Posterior vena cava (tissue), 2 donors: ENCODE results near the gene LIMCH1. TPM values are rescaled to one million over a fixed set of nuclear protein-coding genes. Genes with fewer than 3 reads are reported as not detected.
A peak's percentile ranks its signal among the peaks of the same experiment; 100 is the strongest.
"Not testable (repeated sequence)": the region's sequence is repeated elsewhere in the genome, so short reads cannot be mapped to it uniquely, and the experiment has no call there.

Source experiments
- DNase-seq: peaks from one replicate; pipeline ENCODE4 v3.0.0-alpha.2; 2020; ENCODE audit warnings: low spot score
- intact Hi-C, 2 donors: fragments of 100-400 bp; cut with DNase I; formaldehyde crosslinking; loops; one replicate each; pipeline versions ENCODE4 v1.14.1 to v1.14.2; 2022 to 2023
- long read RNA-seq, 2 donors: library from polyadenylated mRNA; unstranded; transcript quantifications; one replicate each; pipeline ENCODE4 v2.0.0, GENCODE V29; 2020 to 2021
- total RNA-seq, 2 donors: library from RNA; stranded (reverse); fragmentation: NEBNext Ultra II Directional; extraction: Animal tissue kit (Norgen Biotek cat#: 25700); gene quantifications; one replicate each; pipeline ENCODE4 v1.2.1, GENCODE V29; 2021
- donor health status: DM: yes; HTN: yes; CAD: no.
- donor health status: DM: yes; HTN: yes; CAD: no.

The LIMCH1 gene, protein sequence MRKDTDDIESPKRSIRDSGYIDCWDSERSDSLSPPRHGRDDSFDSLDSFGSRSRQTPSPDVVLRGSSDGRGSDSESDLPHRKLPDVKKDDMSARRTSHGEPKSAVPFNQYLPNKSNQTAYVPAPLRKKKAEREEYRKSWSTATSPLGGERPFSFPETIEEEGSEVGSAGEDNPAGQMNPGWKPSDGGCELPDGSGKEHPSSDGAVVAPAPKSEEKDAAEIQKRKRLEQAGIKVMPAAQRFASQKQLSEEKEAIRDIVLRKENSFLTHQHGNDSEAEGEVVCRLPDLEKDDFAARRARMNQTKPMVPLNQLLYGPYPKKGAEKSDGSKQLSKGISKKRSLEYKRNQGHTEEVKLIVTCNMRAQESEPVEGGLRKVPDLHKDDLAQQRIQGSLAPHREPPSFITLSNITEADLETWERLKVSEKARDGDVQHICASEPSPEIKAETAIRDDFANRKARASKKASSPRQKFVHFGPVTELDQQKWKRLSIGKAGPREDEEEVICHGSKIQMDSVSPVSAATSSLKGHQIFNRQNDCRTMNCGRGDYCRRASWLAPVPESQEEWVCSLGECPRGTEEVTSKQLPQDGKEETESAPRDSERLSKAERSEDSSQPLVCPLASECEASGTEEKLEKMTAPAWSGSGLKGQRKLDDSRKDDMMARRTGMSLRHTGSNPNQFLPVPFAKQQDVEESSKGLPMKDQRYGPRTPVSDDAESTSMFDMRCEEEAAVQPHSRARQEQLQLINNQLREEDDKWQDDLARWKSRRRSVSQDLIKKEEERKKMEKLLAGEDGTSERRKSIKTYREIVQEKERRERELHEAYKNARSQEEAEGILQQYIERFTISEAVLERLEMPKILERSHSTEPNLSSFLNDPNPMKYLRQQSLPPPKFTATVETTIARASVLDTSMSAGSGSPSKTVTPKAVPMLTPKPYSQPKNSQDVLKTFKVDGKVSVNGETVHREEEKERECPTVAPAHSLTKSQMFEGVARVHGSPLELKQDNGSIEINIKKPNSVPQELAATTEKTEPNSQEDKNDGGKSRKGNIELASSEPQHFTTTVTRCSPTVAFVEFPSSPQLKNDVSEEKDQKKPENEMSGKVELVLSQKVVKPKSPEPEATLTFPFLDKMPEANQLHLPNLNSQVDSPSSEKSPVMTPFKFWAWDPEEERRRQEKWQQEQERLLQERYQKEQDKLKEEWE (N-terminal part only)
- total RNA-seq = 10 to 100 TPM; 38.7 to 68.0 TPM
- long read RNA-seq, donor 1, full-length matches to known transcripts = 4 of 26 reads
- long read RNA-seq, donor 1, partial matches to known transcripts = 10 of 26 reads
- long read RNA-seq, donor 1, other reads (novel, unspliced or antisense) = 12 of 26 reads
- long read RNA-seq, donor 2, full-length matches to known transcripts = 2 of 88 reads
- long read RNA-seq, donor 2, partial matches to known transcripts = 59 of 88 reads
- long read RNA-seq, donor 2, other reads (novel, unspliced or antisense) = 27 of 88 reads

DNA sequence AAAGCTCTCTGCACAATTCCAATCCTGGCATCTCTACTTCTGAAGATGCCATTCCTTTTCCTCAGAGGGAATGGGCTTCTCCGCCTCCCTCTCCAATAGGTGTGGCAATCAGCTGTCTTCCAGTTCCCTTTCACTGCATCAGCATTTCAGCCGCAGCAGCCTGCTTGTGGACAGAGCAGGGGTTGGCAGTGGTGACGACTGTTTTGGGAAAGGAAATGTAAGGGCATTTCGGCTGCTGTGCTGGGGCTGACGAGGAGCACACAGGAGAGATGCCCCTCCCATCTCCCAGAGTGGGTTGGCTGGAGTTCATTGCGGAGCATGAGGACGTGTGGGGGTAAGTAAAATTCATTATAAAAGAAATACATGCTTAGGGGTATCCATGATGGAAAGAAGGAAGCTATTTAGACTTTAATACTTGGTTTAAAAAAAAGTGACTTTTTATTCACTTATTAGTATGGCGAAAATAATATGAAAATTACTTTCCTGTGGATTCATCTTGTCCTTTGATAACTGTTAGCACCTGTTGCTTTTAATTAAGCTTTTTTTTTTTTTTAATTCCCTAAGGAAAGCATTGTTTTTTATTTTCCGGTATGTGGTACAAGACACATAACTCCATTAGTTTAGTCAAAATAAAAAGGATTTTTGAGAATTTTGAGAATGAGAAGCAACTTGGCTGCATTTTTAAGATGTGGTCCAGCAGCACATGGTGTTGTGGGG, at the start of gene LIMCH1:
TSS of gene LIMCH1 (plus strand) at position 141 of the 717 bp plus-strand sequence. CDS start 67,839 bp downstream, outside the sequence.
- intact Hi-C loops = no loop called here
- peak; percentile 90 for DNase-seq

GRCh38 chr4:41491081-41491576, 46.8 kb upstream of the LIMCH1 start:
- DNase-seq, intact Hi-C loops: not testable (repeated sequence)

DNA sequence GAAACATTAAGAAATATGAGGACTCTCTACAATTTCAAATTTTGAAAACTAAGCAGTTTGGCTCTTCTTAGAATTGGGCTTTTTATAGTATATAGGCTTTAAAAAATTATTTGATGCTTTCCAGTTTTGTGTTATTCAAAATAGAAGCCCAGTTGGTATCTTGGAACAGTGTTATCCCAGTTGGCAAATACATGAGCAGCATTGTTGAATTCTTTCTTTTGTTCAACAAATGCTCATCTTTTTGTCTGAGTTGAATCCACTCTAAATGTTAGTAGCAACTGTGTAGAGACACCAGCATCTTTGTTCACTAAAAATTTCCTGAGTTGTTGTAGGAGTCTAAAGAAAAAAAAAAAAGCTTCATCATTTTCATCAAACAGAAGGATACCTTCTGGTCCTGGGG, 41.0 kb upstream of the LIMCH1 start:
- intact Hi-C loops = no loop called here
- no peak for DNase-seq

DNA sequence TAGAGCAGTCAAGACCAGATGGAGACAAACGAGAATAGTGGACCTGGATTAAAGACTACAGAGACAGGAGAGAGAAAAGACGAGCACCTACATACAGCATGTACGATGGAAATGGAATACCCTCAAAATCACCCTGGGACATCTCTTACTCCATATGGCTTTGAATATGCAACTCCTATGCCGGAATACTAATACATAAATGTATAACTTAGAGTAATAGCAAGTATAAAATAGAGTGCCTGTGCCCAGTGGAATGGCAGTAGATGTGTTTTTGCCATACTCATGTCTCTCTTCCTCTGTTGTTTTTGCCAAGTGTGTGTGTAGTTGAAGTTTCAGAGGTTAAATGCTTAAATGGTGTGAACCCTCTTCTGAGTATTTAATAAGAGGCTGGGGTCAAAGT, 39.8 kb upstream of the LIMCH1 start:
- intact Hi-C loops = no loop called here
- DNase-seq = no peak

GRCh38 chr4:41504167-41504818, 33.7 kb upstream of the LIMCH1 start:
- DNase-seq = no peak

GRCh38 chr4:41505161-41505661, 32.7 kb upstream of the LIMCH1 start:
- DNase-seq = no peak
- intact Hi-C loops = no loop called here

More at GRCh38 chr4:41504167-41504818, 33.7 kb upstream of the LIMCH1 start:
- intact Hi-C loops = no loop called here

DNA sequence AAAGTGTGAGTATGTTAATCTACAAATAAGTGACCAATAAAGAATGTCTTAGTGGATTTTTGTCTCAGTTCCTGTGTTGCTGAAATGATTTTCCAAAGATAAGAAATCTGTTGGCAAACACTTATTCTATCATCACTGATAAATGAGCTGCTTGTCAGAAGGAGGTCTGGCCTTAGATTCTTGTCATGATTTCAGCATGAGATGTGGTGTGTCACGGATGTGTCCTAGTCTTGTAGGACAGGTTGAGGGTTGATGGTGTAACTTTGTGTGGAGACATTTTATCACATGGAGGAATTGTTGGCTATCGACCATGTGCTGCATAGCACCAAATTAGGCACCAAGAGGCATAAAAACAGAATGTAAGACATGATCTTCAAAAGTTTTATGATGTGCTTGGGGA, 31.8 kb upstream of the LIMCH1 start:
- DNase-seq = no peak
- intact Hi-C loops = no loop called here

GRCh38 chr4:41507291-41507947, 30.5 kb upstream of the LIMCH1 start:
- DNase-seq = no peak
- intact Hi-C loops = no loop called here

- intact Hi-C loops = no loop called here
- DNase-seq = no peak
Measured at GRCh38 chr4:41509451-41509866, 28.5 kb upstream of the LIMCH1 start.

GRCh38 chr4:41510179-41510578, 27.8 kb upstream of the LIMCH1 start:
- intact Hi-C loops = no loop called here
- DNase-seq = no peak

DNA sequence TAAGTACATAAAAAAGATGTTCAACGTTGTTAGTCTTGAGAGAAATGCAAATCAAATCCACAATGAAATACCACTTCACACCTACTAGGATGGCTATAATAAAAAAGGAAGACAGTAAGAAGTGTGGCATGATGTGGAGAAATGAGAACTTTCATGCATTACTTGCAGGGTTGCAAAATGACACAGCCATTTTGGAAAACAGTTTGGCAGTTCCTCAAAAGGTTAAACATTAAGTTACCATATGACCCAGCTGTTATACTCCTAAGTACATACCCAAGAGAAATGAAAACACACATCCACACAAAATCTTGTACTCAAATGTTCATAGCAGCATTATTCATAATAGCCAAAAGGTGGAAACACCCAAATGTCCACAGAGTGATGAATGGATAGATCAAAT, 25.8 kb upstream of the LIMCH1 start:
- intact Hi-C loops = no loop called here
- DNase-seq = no peak

GRCh38 chr4:41512596-41512995, 25.4 kb upstream of the LIMCH1 start:
- no peak for DNase-seq
- intact Hi-C loops = no loop called here

DNA sequence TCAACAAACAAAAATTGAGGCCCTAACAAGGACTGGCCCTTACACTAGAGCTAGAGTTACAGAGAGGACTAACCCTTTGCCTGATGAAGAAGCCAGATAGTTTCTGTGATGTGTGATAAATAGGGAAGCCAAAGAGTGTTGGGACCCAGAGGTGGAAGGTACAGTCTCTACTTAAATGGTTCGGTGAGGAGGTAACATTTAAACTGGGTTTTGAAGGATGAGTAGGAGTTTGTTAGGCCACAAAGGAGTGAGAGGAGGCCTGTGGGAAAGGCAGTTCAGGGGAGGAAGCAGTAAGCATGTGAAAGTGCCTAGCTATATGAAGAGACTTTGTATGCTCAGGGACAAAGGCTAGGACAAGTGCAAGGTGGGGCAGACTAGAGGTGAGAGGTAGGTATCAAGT, 23.8 kb upstream of the LIMCH1 start:
- intact Hi-C loops = no loop called here
- DNase-seq = no peak

DNA sequence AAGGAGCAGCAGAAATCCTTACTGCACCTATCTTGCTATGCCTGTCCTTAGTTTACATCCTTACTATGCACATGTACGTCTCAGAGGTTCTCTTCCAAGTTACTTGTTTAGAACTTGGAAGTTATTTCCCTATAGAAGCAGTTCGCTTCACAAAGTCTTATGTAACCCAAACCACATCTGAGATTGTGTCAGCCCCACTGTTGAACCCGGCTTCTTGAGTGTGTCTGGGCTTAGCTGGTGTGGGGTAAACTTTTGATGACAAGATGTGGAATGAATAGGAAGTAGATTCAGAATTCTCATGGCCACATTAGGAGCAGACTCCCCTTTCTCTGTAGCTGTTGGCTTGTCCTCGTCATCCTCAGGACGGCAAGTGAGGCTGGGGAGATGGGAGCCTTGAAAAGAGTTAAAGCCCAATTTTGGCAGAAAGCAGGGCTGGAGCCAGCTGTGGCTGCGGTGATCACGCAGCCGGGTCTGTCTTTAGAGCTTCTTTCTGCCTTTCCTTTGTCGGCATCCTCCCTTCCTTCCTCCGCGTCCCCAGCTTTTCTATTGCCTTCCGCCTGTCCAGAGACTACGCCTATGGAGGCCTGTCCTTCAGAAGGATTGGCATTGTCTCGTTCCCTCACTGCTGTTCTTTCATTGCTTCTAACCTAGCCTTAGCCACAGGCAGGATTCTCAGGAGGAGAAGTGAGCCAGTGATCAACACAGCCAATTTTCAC, 23.0 kb upstream of the LIMCH1 start:
- intact Hi-C loops = no loop called here
- DNase-seq = no peak

GRCh38 chr4:41517121-41517520, 20.8 kb upstream of the LIMCH1 start:
- DNase-seq = no peak
- intact Hi-C loops = no loop called here

DNA sequence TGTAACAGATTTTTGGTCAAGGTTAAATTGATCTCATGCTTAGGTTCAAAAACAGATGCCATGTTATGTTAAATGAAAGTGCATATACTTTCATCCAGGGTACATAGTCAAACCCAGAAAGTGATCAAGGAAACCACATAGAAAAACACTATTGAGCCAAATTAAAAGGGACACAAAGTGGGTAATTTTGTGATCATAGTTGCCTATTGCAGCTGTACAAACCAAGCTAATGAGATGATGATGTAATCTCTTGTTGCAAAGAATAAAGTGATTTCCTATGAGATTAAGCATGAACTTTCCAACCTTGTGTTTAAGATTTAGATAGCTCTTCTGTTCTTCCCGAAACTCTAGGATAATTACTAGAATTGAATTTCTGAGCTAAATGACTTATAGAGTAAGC, 20.2 kb upstream of the LIMCH1 start:
- no peak for DNase-seq
- intact Hi-C loops = no loop called here
